ENCODE results near the gene TFCP2L1. TPM values are rescaled to one million over a fixed set of nuclear protein-coding genes. Genes with fewer than 3 reads are reported as not detected.

The TFCP2L1 gene
- total RNA-seq, 1 donor from 2014 or later: not detected

- H3K27me3 Mint-ChIP-seq (ENCODE audit: low read depth): no peaks in the 10 kb centered on the region
- DNase-seq (ENCODE audit: low spot score): no peak
- intact Hi-C loops (cut with micrococcal nuclease): no loop called here
- H3K27ac Mint-ChIP-seq: no peak overlapping the region
- no peaks in the 10 kb centered on the region for H3K9me3 Mint-ChIP-seq
- no peak overlapping the region for H3K4me3 Mint-ChIP-seq (ENCODE audit: low read depth)
- H3K36me3 Mint-ChIP-seq (ENCODE audit: low read depth): no peaks in the 10 kb centered on the region
- H3K4me1 Mint-ChIP-seq (ENCODE audit: low read depth): no peaks in the 10 kb centered on the region
These were observed 87.5 kb downstream of the TFCP2L1 start for GRCh38 chr2:121197369-121198091.

- H3K9me3 Mint-ChIP-seq: no peaks in the 10 kb centered on the region
- no peaks in the 10 kb centered on the region for H3K27me3 Mint-ChIP-seq (ENCODE audit: low read depth)
- DNase-seq (ENCODE audit: low spot score): no peak
- no peaks in the 10 kb centered on the region for H3K4me1 Mint-ChIP-seq (ENCODE audit: low read depth)
- no peak overlapping the region for H3K4me3 Mint-ChIP-seq (ENCODE audit: low read depth)
- intact Hi-C loops (cut with micrococcal nuclease): no loop called here
- H3K27ac Mint-ChIP-seq: no peak overlapping the region
- no peaks in the 10 kb centered on the region for H3K36me3 Mint-ChIP-seq (ENCODE audit: low read depth)
These were observed 88.2 kb downstream of the TFCP2L1 start for GRCh38 chr2:121196849-121197155.

GRCh38 chr2:121196132-121196848, 88.7 kb downstream of the TFCP2L1 start:
- intact Hi-C loops (cut with micrococcal nuclease): no loop called here
- H3K27ac Mint-ChIP-seq: no peak overlapping the region
- no peak overlapping the region for H3K4me3 Mint-ChIP-seq (ENCODE audit: low read depth)
- H3K27me3 Mint-ChIP-seq (ENCODE audit: low read depth): no peaks in the 10 kb centered on the region
- no peaks in the 10 kb centered on the region for H3K36me3 Mint-ChIP-seq (ENCODE audit: low read depth)
- no peaks in the 10 kb centered on the region for H3K4me1 Mint-ChIP-seq (ENCODE audit: low read depth)
- DNase-seq (ENCODE audit: low spot score): no peak
- H3K9me3 Mint-ChIP-seq: no peaks in the 10 kb centered on the region

- no peaks in the 10 kb centered on the region for H3K4me1 Mint-ChIP-seq (ENCODE audit: low read depth)
These were observed 90.0 kb downstream of the TFCP2L1 start for GRCh38 chr2:121195036-121195435.

GRCh38 chr2:121194626-121195025, 90.4 kb downstream of the TFCP2L1 start:
- H3K4me1 Mint-ChIP-seq (ENCODE audit: low read depth): no peaks in the 10 kb centered on the region
- no peak overlapping the region for H3K27ac Mint-ChIP-seq
- no peaks in the 10 kb centered on the region for H3K27me3 Mint-ChIP-seq (ENCODE audit: low read depth)
- H3K36me3 Mint-ChIP-seq (ENCODE audit: low read depth): no peaks in the 10 kb centered on the region
- H3K4me3 Mint-ChIP-seq (ENCODE audit: low read depth): no peak overlapping the region
- no peak for DNase-seq (ENCODE audit: low spot score)
- no peaks in the 10 kb centered on the region for H3K9me3 Mint-ChIP-seq
- intact Hi-C loops (cut with micrococcal nuclease): no loop called here

More at GRCh38 chr2:121195036-121195435, 90.0 kb downstream of the TFCP2L1 start:
- Mint-ChIP-seq H3K36me3 (ENCODE audit: low read depth) (no peaks in the 10 kb centered on the region), H3K27me3 (ENCODE audit: low read depth) (no peaks in the 10 kb centered on the region), H3K9me3 (no peaks in the 10 kb centered on the region), H3K4me3 (ENCODE audit: low read depth) (no peak overlapping the region), H3K27ac (no peak overlapping the region)
- no peak for DNase-seq (ENCODE audit: low spot score)
- intact Hi-C loops (cut with micrococcal nuclease): no loop called here

GRCh38 chr2:121193185-121193584, 91.8 kb downstream of the TFCP2L1 start:
- H3K4me3 Mint-ChIP-seq (ENCODE audit: low read depth): no peak overlapping the region

GRCh38 chr2:121192576-121192975, 92.4 kb downstream of the TFCP2L1 start:
- Mint-ChIP-seq H3K4me1 (ENCODE audit: low read depth) (no peaks in the 10 kb centered on the region), H3K9me3 (no peaks in the 10 kb centered on the region), H3K27me3 (ENCODE audit: low read depth) (no peaks in the 10 kb centered on the region), H3K27ac (no peak overlapping the region), H3K36me3 (ENCODE audit: low read depth) (no peaks in the 10 kb centered on the region), H3K4me3 (ENCODE audit: low read depth) (no peak overlapping the region)
- intact Hi-C loops (cut with micrococcal nuclease): no loop called here
- no peak for DNase-seq (ENCODE audit: low spot score)

More at GRCh38 chr2:121193185-121193584, 91.8 kb downstream of the TFCP2L1 start:
- Mint-ChIP-seq H3K36me3 (ENCODE audit: low read depth) (no peaks in the 10 kb centered on the region), H3K27me3 (ENCODE audit: low read depth) (no peaks in the 10 kb centered on the region), H3K9me3 (no peaks in the 10 kb centered on the region), H3K4me1 (ENCODE audit: low read depth) (no peaks in the 10 kb centered on the region), H3K27ac (no peak overlapping the region)
- intact Hi-C loops (cut with micrococcal nuclease): no loop called here
- no peak for DNase-seq (ENCODE audit: low spot score)

- intact Hi-C loops (cut with micrococcal nuclease): no loop called here
- H3K4me1 Mint-ChIP-seq (ENCODE audit: low read depth): no peaks in the 10 kb centered on the region
- H3K27me3 Mint-ChIP-seq (ENCODE audit: low read depth): no peaks in the 10 kb centered on the region
- H3K4me3 Mint-ChIP-seq (ENCODE audit: low read depth): no peak overlapping the region
- DNase-seq (ENCODE audit: low spot score): no peak
- H3K27ac Mint-ChIP-seq: no peak overlapping the region
- no peaks in the 10 kb centered on the region for H3K36me3 Mint-ChIP-seq (ENCODE audit: low read depth)
- H3K9me3 Mint-ChIP-seq: no peaks in the 10 kb centered on the region
These were observed 93.5 kb downstream of the TFCP2L1 start for GRCh38 chr2:121191191-121192170.

- H3K4me1 Mint-ChIP-seq (ENCODE audit: low read depth): no peaks in the 10 kb centered on the region
These were observed 95.2 kb downstream of the TFCP2L1 start for GRCh38 chr2:121189661-121190381.

GRCh38 chr2:121189011-121189410, 96.0 kb downstream of the TFCP2L1 start:
- H3K27ac Mint-ChIP-seq: no peak overlapping the region
- H3K4me3 Mint-ChIP-seq (ENCODE audit: low read depth): no peak overlapping the region
- no peaks in the 10 kb centered on the region for H3K9me3 Mint-ChIP-seq
- no peak for DNase-seq (ENCODE audit: low spot score)
- no peaks in the 10 kb centered on the region for H3K36me3 Mint-ChIP-seq (ENCODE audit: low read depth)
- intact Hi-C loops (cut with micrococcal nuclease): no loop called here
- no peaks in the 10 kb centered on the region for H3K27me3 Mint-ChIP-seq (ENCODE audit: low read depth)
- no peaks in the 10 kb centered on the region for H3K4me1 Mint-ChIP-seq (ENCODE audit: low read depth)

More at GRCh38 chr2:121189661-121190381, 95.2 kb downstream of the TFCP2L1 start:
- no peak for DNase-seq (ENCODE audit: low spot score)
- intact Hi-C loops (cut with micrococcal nuclease): no loop called here
- Mint-ChIP-seq H3K9me3 (no peaks in the 10 kb centered on the region), H3K4me3 (ENCODE audit: low read depth) (no peak overlapping the region), H3K27ac (no peak overlapping the region), H3K27me3 (ENCODE audit: low read depth) (no peaks in the 10 kb centered on the region), H3K36me3 (ENCODE audit: low read depth) (no peaks in the 10 kb centered on the region)

GRCh38 chr2:121187982-121188411, 97.0 kb downstream of the TFCP2L1 start:
- intact Hi-C loops (cut with micrococcal nuclease): no loop called here
- Mint-ChIP-seq H3K9me3 (no peaks in the 10 kb centered on the region), H3K4me3 (ENCODE audit: low read depth) (no peak overlapping the region), H3K27ac (no peak overlapping the region), H3K36me3 (ENCODE audit: low read depth) (no peaks in the 10 kb centered on the region), H3K27me3 (ENCODE audit: low read depth) (no peaks in the 10 kb centered on the region), H3K4me1 (ENCODE audit: low read depth) (no peaks in the 10 kb centered on the region)
- no peak for DNase-seq (ENCODE audit: low spot score)

GRCh38 chr2:121187351-121187981, 97.5 kb downstream of the TFCP2L1 start:
- no peak overlapping the region for H3K27ac Mint-ChIP-seq
- no peak overlapping the region for H3K4me3 Mint-ChIP-seq (ENCODE audit: low read depth)
- no peaks in the 10 kb centered on the region for H3K36me3 Mint-ChIP-seq (ENCODE audit: low read depth)
- H3K4me1 Mint-ChIP-seq (ENCODE audit: low read depth): no peaks in the 10 kb centered on the region
- no peaks in the 10 kb centered on the region for H3K27me3 Mint-ChIP-seq (ENCODE audit: low read depth)
- H3K9me3 Mint-ChIP-seq: no peaks in the 10 kb centered on the region
- intact Hi-C loops (cut with micrococcal nuclease): no loop called here
- no peak for DNase-seq (ENCODE audit: low spot score)
